ENCODE data around the gene SPOCK3.

Gene SPOCK3

DNA sequence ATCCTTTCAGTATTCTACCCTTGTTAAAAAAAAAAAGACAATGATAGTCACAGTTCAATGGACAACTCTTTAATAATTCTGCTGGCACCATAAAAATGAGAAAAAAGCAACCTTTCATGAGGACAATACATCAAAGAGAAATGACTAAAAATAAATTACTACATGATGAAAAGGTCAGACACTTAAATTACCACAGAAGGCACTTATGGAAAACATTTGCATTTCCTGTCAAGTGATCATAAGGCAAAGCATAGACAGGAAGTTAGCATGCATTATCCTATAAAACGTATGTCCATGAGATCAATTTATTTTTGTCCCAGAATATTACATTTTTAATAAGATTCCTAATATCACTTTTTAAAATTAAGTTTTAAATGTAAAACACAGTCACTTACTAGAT is 303.8 kb downstream of the SPOCK3 start:
- no peak for DNase-seq (ENCODE audit: low spot score)
- TF ChIP-seq, protein P1, sequence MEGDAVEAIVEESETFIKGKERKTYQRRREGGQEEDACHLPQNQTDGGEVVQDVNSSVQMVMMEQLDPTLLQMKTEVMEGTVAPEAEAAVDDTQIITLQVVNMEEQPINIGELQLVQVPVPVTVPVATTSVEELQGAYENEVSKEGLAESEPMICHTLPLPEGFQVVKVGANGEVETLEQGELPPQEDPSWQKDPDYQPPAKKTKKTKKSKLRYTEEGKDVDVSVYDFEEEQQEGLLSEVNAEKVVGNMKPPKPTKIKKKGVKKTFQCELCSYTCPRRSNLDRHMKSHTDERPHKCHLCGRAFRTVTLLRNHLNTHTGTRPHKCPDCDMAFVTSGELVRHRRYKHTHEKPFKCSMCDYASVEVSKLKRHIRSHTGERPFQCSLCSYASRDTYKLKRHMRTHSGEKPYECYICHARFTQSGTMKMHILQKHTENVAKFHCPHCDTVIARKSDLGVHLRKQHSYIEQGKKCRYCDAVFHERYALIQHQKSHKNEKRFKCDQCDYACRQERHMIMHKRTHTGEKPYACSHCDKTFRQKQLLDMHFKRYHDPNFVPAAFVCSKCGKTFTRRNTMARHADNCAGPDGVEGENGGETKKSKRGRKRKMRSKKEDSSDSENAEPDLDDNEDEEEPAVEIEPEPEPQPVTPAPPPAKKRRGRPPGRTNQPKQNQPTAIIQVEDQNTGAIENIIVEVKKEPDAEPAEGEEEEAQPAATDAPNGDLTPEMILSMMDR (IDR thresholded peaks at IDR 0.05; ENCODE audit: extremely low read depth, insufficient read depth, missing control alignments) = no peak
- in situ Hi-C loops (cut with MboI; ENCODE audit: low pct_unique_long_range_greater_than_20kb, low sequenced_read_pairs, unreplicated experiment) = no loop called here

DNA sequence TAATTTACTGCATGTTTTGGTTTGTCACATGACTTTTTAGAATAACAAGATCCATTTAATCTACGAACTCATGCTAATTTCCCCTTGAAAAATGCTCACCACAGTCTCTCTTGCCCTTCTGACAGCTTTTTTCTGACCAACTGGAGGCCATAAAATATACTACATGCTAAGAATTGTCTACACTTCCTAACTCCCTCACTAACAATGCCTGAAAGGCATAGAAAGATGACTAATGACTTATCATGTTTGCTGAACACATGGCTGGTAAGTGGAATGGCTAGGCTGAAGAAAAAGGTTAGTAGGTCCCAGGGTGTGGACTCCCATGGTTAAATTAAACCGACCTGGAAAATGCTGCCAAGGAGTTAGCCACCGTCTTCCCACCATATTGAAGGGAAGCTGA is 309.9 kb downstream of the SPOCK3 start:
- in situ Hi-C loops (cut with MboI; ENCODE audit: low pct_unique_long_range_greater_than_20kb, low sequenced_read_pairs, unreplicated experiment) = no loop called here
- TF ChIP-seq, protein P1 (IDR thresholded peaks at IDR 0.05; ENCODE audit: extremely low read depth, insufficient read depth, missing control alignments) = no peak
- DNase-seq (ENCODE audit: low spot score) = no peak

DNA sequence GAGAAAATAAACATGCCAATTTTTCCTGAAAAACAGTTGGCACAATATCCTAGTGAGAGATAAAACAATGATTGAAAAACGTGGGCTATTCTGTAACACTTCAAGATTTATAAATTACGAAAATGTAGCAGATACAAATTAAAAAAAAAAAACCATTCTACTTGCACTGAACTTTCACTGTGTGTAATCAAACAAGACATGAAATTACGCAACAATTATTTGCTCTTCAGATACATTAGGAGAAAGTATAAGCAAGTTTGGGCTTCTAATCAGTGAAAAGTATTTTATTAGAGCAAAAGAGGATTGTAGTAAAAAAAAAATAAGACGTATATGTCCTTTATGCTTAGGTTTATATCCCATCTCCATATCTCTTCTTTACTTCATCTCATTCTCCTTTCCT is 320.4 kb downstream of the SPOCK3 start:
- TF ChIP-seq, protein P1 (IDR thresholded peaks at IDR 0.05; ENCODE audit: extremely low read depth, insufficient read depth, missing control alignments) = no peak
- in situ Hi-C loops (cut with MboI; ENCODE audit: low pct_unique_long_range_greater_than_20kb, low sequenced_read_pairs, unreplicated experiment) = no loop called here
- DNase-seq (ENCODE audit: low spot score) = no peak

GRCh38 chr4:166903408-166903807 is 330.9 kb downstream of the SPOCK3 start:
- no peak for DNase-seq (ENCODE audit: low spot score)
- TF ChIP-seq, protein P1 (IDR thresholded peaks at IDR 0.05; ENCODE audit: extremely low read depth, insufficient read depth, missing control alignments) = no peak
- in situ Hi-C loops (cut with MboI; ENCODE audit: low pct_unique_long_range_greater_than_20kb, low sequenced_read_pairs, unreplicated experiment) = no loop called here

DNA sequence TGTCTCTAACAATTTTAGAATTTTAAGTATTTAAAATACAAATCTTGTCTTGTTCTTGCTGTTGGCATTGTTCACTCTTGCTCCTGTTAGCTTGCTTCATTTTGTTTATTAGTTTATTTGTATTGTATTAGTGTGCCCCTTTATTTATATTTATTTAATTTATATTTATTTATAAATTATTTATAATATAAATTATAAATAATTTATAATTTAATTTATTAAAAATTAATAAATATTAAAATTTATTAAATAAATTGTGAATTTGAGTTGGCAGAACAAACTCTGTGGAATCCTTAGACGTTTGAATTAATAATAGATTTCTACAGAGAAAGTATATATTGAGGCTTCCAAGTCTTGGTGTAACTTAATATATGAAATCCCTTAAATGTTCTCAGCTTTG is 331.4 kb downstream of the SPOCK3 start:
- no peak for DNase-seq (ENCODE audit: low spot score)
- in situ Hi-C loops (cut with MboI; ENCODE audit: low pct_unique_long_range_greater_than_20kb, low sequenced_read_pairs, unreplicated experiment) = no loop called here
- TF ChIP-seq, protein P1 (IDR thresholded peaks at IDR 0.05; ENCODE audit: extremely low read depth, insufficient read depth, missing control alignments) = no peak

GRCh38 chr4:166896254-166896653 is 338.0 kb downstream of the SPOCK3 start:
- no peak for DNase-seq (ENCODE audit: low spot score)
- TF ChIP-seq, protein P1 (IDR thresholded peaks at IDR 0.05; ENCODE audit: extremely low read depth, insufficient read depth, missing control alignments) = no peak
- in situ Hi-C loops (cut with MboI; ENCODE audit: low pct_unique_long_range_greater_than_20kb, low sequenced_read_pairs, unreplicated experiment) = no loop called here

GRCh38 chr4:166895771-166896170 is 338.5 kb downstream of the SPOCK3 start:
- DNase-seq (ENCODE audit: low spot score) = no peak
- TF ChIP-seq, protein P1 (IDR thresholded peaks at IDR 0.05; ENCODE audit: extremely low read depth, insufficient read depth, missing control alignments) = no peak
- in situ Hi-C loops (cut with MboI; ENCODE audit: low pct_unique_long_range_greater_than_20kb, low sequenced_read_pairs, unreplicated experiment) = no loop called here
